Hematopoietic multipotent progenitor cell treated with erythropoietin and hydrocortisone succinate and interleukin-3 and kit ligand, for 17 days (in vitro differentiated cells): ENCODE data around the gene TRIM65.

Experiments used
- DNase-seq: peaks from one replicate; pipeline ENCODE4 v3.0.0-alpha.2; 2015; ENCODE audit warnings: low spot score

Gene TRIM65

DNA sequence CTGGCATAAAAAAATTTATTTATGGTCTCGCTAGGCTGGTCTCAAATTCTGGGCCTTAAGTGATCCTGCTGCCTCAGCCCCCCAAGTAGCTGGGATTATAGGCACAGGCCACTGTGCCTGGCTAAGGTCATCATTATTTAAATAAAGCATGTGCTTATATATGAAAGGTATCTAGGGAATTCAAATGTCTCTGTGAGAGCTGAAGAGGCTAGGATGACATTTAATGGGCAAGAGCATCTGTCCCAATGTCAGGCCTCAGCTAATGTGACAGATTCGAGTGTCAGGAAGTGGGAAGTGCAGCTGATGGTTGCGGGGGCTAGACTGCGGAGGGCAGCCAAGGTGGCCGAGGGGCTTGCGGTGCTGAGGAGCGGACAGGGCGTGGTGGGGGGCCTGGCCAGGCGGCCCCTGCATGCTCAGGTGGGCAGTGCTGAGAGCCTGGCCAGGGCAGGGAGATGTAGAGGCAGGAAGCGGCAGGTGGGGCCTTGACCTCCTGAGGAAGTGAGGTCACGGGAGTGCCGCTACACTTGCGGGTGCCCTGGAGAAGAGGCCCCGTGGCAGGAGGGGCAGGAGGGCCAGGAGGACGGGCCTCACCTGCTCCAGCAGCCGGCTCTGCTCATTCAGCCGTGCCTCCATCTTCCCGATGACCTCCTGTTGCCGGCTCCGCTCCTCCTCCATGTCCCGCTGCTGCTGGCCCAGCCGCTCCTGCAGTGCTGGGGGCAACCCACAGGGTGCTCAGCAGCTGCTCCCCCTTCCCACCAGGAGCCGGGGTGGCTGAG lies 20.6 kb upstream of the TRIM65 start:
- no peak for DNase-seq

DNA sequence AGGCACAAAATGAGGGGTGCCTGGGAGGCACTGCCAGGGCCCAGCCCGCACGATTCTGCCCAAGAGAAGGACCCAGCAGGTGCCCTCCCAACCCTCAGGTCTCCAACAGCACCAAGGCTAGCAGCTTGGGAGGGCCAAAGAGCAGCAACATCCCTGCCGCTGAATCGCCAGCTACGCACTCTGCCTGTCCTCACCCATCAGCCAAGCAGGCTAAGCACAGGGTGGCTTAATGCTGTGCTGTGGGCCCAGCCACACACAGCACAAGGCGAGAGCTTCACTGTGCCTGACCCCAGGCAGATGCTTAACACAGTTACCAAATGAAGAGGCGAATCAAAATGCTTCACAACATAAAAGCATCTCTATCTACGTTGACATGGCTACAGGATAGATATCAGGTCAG lies 18.5 kb upstream of the TRIM65 start:
- DNase-seq: no peak

DNA sequence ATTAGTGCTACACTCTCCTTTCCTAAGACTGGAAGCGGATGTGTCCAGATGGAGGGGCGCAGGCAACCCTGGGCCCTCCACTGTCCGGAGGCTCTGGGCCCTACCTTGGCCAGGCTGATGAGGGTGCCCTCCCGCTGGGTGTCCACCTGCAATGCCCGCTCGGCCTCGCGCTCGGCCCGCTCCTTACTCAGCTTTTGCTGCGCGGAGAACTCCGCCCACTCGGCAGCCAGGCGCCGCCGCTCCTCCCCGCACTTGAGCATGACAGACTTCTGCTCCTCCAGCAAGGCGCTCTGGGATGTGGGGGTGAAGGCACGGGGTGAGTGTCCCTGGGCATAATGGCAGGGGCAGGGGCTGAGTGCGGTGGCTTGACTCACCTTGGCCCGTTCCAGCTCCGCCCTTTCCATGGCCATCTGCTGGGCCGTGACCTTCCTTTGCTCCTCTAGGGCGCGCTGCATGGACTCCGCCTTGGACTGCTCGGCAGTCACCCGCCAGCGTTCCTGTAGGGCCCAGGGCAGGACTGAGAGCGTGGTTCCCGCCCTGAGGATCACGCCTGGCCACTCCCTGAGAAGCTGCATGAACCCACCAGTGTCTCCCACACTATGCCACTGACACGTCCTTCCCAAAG lies 18.0 kb upstream of the TRIM65 start:
- DNase-seq: no peak

DNA sequence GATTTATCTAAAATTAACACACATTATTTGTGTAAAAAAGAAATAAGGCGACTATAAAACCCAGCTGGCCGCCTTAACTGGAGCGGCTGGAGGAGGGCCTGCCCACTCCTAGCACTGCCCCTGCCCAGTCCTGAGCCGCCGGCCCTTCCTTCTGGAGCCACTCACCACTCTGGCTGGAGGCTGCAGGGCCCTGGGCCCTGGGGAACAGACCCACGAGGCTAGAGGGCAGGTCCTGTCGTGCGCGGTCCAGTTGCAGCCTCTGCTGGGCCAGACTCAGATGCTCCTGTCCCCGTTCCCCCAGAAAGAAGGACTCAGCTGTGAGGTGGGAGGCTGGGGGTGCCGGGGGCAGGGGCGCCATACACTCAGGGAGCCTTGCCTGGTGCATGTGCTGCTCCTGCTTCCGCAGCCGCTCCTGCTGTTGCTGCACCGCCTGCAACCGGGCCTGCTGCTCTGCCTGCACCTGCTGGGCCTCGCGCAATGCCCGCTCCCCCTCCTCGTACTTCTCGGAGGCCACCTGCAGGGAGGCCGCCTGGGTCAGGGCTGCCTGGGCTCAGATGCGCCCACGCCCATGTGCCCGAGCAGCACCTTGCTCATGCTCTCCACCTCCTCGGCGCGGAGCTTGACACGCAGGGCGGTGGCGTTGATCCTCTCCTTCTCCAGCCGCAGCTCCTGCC lies 16.9 kb upstream of the TRIM65 start:
- DNase-seq: no peak

DNA sequence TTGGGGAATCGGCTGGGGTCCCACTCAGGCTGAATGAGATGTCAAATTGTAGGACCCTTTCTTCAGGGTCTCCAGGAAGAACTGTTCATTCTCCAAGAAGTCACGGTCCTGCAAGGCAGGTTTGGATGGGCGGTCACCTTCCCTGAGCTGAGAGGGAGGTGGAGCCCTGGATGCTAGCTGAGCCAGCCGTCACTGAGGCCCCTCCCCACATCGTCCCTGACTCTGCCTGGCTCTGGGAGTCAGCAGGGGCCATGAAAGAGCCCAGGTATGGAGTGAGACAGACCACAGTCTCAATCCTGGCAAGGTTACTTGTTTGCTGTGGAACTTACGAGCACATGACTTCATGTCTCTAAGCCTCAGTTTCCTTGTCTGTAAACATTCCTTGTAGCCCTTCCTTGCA lies 13.9 kb upstream of the TRIM65 start:
- DNase-seq: no peak

DNA sequence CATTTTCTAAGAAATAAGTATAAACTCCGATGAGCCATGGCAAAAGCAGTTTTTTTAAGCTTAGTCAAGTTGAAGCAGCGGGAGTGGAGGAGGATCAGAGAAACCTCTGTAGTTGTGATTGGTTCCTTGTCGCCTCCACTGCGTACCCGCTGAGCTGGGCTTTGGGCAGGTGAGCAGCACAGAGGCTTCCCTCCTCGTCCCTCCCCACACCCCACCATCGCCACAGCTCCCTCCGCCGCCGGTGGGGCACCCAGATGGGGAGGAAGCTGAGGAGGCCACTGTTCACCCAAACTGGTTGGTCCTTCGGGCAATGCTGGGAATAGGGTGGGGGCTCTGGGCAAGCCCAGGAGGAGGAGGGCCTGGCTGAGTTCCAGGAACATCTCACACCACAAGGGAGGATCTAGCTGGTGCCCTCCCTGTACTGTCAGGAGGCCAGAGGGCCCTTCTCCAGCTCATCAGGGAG lies 13.1 kb upstream of the TRIM65 start:
- DNase-seq: no peak

DNA sequence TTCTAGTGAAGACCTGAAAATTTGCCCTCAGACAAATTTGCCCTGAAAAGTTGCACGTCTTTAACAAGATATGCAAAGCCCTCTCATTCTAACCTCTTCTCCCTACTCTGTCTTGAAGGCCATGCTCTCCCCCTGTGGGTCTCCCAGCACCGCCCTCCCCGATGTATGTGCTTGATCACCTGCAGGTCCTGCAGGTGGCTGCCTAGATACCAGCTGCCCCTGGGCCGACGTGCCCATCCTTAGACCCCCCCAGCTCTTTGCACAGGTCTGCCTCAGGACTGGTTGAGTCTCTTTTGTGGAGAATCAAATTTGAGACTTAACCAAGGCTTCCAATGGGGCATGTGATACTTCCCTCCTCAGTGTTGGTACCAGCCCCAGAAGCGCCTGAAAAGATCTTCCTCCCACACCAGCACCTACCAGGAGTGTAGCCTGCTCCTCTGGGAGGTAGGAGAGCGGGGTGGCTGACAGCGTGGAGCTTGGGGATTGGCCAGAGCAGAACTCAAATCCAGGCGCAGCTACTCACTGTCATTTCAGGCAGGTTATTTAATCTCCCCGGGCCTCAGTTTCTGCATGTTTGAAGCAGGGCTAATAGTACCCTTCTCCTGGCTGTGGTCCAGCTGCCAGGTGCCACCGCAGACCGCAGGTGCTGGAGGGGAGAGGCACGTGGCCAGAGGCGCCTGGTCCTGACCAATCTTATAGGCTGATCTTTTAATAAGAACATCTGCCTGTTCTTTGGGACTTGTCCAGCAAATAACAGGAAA lies 12.5 kb upstream of the TRIM65 start:
- no peak for DNase-seq

DNA sequence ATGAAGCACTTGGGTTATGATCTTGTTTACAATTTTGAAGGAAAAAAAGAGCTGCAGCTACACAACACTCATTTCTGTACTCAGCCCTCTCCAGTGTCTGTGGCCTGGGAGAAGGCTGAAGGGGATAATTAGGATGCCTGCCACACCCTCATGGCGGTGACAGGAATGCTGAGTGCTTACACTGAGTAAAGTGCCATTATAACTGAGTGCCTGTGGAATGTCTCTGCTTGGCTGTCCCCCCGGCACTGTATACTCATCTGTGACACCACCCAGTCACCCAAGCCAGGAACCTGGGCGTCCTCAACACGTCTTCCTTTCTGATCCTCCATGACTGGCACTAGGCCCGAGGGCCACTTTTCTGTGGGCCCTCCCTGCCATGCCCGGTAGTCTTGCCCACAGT lies 11.4 kb upstream of the TRIM65 start:
- DNase-seq: no peak

DNA sequence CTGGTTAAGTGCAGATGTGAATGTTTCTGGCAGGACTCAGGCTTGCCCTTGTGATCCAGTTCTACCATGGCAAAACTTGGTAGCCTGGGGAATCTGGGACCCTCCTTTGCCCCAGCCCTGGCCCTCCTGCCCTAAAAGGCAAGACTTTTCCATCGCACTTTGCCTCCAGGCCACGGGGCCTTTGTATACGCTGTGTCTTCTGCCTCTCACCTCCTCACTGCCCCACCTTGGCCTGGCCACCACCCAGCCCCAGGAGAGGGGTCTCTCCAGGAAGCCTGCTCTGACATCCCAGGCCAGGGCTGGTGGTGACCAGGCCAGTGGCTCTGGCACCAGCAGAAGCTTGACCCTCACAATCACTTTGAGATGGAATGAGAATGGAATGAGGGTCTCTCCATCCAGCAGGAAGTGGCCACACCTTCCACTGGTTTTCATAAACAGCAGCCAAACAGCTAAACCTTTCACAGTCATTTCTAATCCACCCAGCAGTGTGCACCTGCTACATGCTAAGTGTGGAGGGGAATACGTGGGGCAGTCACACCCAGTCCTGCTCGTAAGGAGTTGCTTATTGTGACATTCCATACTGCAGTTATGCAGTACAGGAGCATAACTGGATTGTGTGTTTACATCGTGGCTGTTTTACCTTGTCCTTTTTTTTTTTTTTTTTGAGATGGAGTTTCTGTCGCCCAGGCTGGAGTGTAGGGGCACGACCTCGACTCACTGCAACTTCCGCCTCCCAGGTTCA lies 9.6 kb upstream of the TRIM65 start:
- no peak for DNase-seq

DNA sequence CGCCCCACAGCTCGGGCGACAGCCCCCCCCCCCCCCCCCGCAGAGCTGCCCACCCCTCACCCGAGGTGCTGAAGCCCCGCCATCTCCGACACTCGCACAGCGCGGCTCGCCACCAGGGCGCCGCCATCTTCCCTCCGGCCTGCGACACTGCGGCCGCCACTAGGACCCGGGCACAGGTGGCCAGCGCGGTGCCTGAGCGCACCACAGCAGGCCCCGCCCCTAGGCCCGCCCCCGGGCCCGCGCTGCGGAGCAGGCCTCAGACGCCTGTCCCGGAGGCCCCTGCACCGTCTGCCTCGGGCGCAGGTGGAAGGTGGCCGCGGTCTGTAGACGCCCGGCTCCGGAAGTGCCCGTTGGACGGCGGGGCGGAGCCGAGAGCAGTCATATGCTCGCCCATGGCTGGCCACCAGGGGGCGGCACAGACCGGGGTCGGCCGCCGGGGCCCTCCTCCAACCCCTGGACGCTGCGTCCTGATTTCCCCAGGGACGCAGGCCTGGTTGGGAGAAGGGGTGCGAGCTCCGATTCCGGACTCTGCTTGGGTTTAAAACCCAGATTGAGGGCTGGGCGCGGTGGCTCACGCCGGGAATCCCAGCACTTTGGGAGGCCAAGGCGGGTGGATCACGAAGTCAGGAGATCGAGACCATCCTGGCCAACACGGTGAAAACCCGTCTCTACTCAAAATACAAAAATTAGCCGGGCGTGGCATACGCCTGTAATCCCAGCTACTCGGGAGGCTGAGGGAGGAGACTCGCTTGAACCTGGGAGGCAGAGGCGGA lies 8.2 kb upstream of the TRIM65 start, which contains the start of gene MRPL38:
Gene MRPL38, minus strand, starts transcription at position 136 of the 773 bp plus-strand sequence. Its CDS starts 9 bp downstream, at position 127.
- DNase-seq: peak; percentile 93

DNA sequence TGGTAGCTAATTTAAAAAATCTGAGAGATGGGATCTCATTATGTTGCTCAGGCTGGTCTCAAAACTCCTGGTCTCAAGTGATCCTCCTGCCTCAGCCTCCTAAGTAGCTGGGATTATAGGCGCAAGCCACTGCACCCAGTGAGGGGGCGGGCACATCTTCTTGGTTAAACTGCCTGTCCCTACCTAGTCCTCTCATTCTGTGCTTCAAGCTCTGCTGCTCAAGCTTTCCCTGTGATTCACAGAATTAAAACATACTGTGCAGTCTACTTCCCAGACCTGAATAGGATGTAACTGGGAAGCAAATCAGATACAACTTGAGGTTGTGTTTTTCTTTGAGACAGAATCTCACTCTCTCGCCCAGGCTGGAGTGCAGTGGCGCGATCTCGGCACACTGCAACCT lies 5.7 kb upstream of the TRIM65 start:
- DNase-seq: no peak

DNA sequence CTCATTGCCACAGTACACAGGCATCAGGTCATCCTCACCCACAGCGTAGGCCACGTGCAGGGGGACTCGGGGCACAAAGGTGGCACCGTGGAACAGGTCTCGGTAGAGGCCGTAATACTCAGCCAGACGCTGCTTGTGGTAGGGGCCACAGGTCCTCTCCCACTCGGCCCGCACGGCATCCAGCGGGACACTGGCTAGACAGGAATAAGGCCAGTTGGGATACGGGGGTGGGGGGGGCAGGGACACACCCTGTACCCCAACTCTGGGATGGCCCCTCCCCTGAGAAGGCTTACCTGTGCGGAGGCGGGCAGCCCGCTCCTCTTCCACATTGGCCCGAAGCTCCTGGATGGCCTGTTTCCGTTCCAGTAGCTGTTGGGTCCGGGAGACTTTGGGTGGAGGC lies 5.0 kb upstream of the TRIM65 start:
- DNase-seq: no peak

DNA sequence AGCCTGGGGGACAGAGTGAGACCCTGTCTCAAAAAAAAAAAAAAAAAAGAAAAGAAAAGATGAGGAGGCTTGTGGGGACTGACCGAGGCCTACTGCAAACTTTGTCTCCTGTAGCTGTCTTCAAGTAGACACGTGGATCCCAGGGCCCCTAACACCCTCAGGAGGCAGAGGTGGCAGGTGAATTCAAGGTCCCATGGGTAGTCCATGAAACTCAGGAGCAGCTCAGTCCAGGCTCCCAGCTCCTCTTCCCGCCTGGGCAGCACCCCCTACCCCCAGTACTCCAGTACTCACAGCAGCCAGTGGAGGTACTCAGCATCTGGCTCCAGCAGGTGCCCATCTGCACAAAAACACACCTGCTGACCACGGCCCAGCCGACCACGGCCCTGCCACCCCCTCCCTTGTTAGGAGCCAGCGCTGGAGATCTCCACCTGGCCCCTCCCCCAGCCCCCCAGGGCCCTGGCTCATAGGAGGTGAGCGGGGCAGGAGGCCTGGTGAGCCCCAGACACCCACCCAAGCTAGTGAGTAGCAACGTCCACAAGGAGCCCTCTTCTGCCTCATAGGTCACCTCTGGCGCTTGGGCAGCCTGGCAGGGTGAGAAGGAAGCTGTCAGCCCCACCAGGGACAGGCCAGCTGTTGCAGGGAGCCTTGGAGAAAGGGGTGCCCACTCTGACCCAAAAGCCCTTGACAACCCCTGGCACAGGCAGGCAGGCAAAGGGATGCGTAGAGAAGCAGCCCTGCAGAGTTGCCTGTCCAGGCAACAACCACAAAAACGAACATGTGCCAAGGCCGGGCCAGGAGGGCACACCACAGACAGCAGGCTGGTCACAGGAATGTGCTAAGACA lies 4.2 kb upstream of the TRIM65 start:
- no peak for DNase-seq

DNA sequence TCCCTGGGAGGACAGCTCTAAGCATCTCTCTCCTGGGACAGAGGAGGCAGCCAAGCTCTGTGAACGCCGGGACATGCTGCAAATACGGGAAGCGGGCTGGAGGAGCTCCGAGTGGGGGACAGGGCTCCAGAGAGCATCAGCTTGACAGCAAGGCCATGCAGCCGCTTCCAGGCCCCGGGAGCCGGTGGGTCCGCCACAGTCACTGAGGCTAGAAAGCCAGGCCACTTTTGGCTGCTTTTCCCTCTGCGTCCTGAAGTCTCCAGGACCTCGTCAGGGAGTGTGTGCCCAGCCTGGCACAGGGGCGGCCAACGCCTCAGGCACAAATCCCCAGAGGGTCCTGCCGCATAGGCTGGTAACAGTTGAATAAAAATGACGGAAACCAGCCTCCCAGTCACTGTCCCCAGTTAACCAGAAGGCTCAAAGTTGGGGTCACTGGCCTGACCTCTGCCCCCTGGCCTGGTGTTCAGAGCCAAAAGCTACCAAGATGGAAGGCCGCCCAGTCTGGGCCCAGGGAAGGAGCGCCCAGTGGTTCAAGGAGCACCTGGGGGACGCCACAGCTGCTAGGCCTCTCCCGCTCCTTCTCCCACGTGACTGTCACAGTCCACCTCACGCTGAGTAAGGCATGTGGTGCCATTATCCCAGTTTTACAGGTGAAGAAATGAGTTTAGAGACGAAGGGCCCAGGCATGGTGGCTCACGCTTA lies 3.2 kb upstream of the TRIM65 start:
- no peak for DNase-seq

DNA sequence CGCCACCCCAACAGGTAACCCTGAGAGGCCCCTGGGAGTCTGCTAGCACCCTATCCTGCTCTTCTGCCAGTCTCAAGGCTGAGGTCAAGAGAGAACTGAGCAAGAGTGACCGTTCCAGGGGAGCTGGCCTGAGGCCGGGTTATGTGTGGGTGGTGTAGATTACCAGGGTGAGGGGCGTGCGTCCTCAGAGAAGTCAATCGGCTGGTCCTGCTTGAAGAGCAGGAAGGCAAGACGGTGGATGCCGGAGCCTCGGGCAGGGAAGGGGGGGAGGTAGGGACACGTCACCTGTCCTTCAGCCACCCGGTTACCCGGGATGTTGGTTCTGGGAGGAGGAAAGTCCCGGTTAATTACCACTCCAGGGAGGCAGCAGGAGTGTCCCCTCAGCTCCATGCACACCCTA lies 2.6 kb upstream of the TRIM65 start:
- DNase-seq: no peak

DNA sequence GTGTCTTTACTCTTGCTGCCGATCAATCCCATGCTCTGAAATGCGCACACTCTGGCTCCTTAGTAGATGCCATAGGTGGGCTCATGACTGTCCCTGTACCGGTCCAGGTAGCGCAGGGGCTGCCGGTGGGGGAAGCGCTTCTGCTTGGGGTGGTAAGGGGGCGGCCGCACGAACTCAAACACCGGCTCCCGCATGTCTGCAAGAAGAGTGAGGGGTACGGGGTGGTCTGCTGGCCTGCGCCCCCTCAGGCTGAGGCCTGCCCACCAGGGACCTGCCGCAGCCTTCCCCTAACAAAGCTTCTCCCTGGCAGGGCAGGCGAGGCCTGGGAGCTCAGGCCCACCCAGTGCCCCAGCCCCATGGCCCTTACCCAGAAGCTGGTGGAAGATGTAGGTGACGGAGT lies 2.0 kb upstream of the TRIM65 start:
- no peak for DNase-seq

DNA sequence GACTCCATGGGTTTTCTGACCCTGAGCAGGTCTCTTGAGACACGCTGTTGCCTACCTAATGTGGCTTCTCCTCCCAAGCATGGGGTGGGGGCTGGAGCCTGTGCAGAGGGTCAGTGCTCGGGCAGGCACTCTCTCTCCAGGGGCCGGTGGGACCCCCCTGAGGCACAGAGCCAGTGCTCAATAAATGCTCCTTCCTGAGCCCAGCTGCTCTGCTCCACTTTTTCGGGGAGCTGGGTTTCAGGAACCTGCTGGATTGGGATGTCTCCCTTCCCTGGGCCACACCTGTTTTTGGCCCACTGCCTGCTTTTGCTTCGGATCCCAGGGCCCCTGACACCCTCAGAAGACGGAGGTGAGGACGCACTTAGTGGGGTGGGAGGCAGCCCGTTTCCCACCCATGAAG lies 1.3 kb upstream of the TRIM65 start:
- no peak for DNase-seq

DNA sequence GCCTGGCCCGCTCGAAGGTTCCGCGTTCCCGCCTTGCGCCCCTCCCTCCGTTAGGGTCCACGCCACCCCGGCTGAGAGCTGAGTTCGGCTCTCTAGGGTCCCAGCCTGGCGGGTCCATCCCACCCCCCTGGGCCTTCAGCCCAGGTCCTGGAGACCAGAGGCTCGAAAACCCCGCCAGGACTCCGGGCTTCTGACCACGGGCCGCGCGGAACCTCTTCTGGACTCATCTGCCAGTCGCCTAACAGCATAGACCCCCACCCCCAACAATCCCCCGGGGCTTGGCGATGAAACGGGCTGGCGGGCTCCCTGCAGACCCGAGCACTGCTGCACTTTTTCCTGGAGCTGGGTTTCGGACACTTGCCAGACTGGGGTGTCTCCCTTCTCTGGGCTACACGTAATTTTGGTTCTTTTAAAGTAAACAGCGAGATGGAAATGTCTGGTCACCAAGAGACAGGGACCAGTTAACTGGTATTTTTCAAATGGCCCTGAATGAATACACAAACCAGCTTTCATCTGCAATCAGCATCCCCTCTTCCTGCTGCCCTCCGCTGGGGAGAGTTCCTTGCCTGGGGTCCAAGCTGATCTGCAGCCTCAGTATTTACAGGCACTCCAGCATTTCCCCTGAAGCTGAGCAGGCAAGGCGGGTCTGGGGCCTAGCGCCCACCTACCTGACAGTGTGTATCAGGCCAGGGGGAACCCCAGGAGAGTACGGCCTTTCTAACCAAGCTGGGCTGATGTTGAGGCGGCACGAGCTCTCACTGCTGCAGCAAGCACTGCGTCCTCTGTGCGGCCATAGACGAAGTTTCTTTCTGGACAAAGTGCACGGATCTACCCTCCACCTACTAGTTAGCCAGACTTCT lies 639 bp upstream of the TRIM65 start:
- DNase-seq: no peak
